Activated CD8-positive, alpha-beta memory T cell treated with anti-CD3 and anti-CD28 coated beads, Interleukin-2, amount 10 ng/mL, durations not matched to agents 7 days and 5 days (primary cell): ENCODE results near the gene PHLDA3. TPM values are rescaled to one million over a fixed set of nuclear protein-coding genes. Genes with fewer than 3 reads are reported as not detected.
"Not testable (repeated sequence)": the region's sequence is repeated elsewhere in the genome, so short reads cannot be mapped to it uniquely, and the experiment has no call there.

ENCODE experiments used
- ATAC-seq: fragments of 150-1000 bp; cut with Tn5 transposase; one replicate; pipeline ENCODE4 v1.10.0; 2021; ENCODE audit warnings: moderate library complexity
- CTCF ChIA-PET: fragments of 350-600 bp; sonication (Branson Sonifier 250); formaldehyde crosslinking; loops from one replicate; lab custom pipeline; 2021; ENCODE audit warnings: antibody characterized with exemption; lab: Charles Lee
- DNase-seq: peaks from one replicate; pipeline ENCODE4 v3.0.0-alpha.2; 2020
- H3K27ac Mint-ChIP-seq: one replicate; pipeline ENCODE4 v1.8.0; 2021; ENCODE audit warnings: mild to moderate bottlenecking, mixed read lengths
- H3K27me3 Mint-ChIP-seq: one replicate; pipeline ENCODE4 v1.8.0; 2021; ENCODE audit warnings: mixed read lengths
- H3K36me3 Mint-ChIP-seq: one replicate; pipeline ENCODE4 v1.8.0; 2021; ENCODE audit warnings: mild to moderate bottlenecking, mixed read lengths
- H3K4me1 Mint-ChIP-seq: one replicate; pipeline ENCODE4 v1.8.0; 2021; ENCODE audit warnings: mixed read lengths
- H3K4me3 Mint-ChIP-seq: one replicate; pipeline ENCODE4 v1.8.0; 2021; ENCODE audit warnings: mild to moderate bottlenecking, moderate library complexity, mixed read lengths
- H3K9me3 Mint-ChIP-seq: one replicate; pipeline ENCODE4 v1.8.0; 2022; ENCODE audit warnings: low read depth, mixed read lengths
- total RNA-seq, 2 experiments: library from RNA; stranded (reverse); gene quantifications; one replicate each; pipeline ENCODE4 v1.2.3, GENCODE V29; 2021

Gene PHLDA3
- total RNA-seq, 2 experiments from 2014 or later = 12.9 to 23.5 TPM

DNA sequence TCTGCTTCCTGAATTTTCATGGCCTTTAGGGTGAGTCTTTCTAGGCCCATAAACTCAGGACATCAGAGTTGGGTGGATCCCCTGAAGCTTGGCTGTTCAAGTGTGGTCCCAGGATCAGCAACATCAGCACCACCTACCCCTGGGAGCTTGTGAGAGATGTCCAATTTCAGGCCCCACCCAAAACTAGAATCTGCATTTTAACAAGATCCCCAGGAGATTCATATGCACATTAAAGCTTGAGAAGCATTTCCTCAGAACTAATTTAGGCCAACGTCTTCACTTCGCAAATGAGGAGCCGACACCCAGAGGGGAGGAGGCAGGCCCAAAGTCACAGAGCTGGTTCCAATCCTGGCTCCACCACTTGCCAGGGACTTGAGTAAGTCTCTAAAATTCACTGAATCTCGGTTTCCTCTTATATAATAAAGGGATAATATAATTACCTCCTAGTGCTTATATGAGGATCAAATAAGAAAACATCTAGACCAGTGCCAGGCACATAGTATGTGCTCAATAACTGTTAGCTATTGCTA is 10.3 kb upstream of the PHLDA3 start:
- Mint-ChIP-seq H3K27me3 (peaks cover 30% of the 10 kb centered on the region), H3K27ac (no peak overlapping the region), H3K4me3 (no peak overlapping the region), H3K36me3 (no peaks in the 10 kb centered on the region), H3K9me3 (no peaks in the 10 kb centered on the region), H3K4me1 (peaks cover 37% of the 10 kb centered on the region)
- CTCF ChIA-PET = interaction anchor here (0.6 to 17.6 kb wide), 6 partner anchors 9 to 131 kb away, joined by 4 to 597 read pairs (median 34); partner anchors contain the start of genes CSRP1 and PHLDA3
- DNase-seq = no peak
- ATAC-seq = no peak

DNA sequence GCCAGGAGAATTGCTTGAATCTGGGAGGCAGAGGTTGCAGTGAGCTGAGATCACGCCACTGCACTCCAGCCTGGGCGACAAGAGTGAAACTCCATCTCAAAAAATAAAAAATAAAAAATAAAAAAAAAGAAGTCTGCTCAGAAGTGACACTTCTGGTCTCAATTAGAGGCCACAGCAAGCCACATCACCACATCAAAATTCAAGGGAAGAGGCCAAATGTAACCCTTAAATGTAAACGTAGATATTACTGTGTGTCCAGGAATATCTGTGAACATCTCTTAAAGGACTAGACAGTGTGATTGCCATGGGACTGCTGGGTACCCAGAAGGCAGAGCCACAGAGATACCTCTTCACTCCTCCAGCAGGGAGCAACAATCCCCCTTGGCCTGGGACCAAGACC is 9.7 kb upstream of the PHLDA3 start:
- H3K4me1 Mint-ChIP-seq = peaks cover 37% of the 10 kb centered on the region
- H3K9me3 Mint-ChIP-seq, DNase-seq, ATAC-seq, H3K27ac Mint-ChIP-seq, H3K4me3 Mint-ChIP-seq, H3K36me3 Mint-ChIP-seq: not testable (repeated sequence)
- H3K27me3 Mint-ChIP-seq = peaks cover 35% of the 10 kb centered on the region
- CTCF ChIA-PET = interaction anchor here (1.9 to 17.6 kb wide), 4 partner anchors 8 to 34 kb away, joined by 6 to 597 read pairs (median 108); partner anchors contain the start of genes CSRP1 and PHLDA3

DNA sequence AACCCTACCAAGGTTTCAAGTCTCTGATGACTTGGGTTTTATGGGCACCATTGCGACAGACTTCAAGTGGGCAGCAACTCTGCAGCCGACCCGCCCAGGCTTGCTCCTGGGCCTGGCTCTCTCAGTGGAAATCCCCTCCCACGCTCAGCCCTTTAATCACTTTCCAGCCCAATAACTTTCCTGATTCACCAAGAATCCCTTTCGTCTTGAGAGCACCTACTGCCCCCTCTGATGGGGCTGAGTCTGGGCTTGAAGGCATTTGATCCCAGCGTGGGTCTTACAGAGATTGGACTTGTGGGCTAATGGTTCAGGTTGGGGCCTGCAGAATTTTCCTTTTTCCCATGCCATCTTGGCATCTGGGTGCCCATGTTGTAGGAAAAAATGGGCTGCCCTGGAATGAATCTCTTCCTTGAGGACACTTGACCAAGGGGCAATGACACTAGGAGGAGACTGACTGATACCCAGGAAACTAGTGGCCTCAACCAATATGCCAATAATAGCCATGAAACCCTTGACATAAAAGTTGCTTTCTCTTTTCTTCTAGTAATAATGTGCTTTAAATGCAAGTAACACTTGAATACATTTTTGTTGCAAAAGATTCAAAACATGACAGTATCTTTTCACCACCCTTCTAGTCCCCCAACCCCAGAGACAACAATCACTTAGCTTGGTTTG is 7.8 kb upstream of the PHLDA3 start:
- Mint-ChIP-seq H3K27me3 (peaks cover 44% of the 10 kb centered on the region), H3K4me3 (no peak overlapping the region), H3K36me3 (no peaks in the 10 kb centered on the region), H3K4me1 (peaks cover 30% of the 10 kb centered on the region), H3K9me3 (no peaks in the 10 kb centered on the region), H3K27ac (no peak overlapping the region)
- DNase-seq (no peak), ATAC-seq (no peak)
- CTCF ChIA-PET = interaction anchor here (0.7 to 9.6 kb wide), 5 partner anchors 29 to 41 kb away, joined by 3 to 164 read pairs (median 3); no protein-coding TSS in a partner anchor

DNA sequence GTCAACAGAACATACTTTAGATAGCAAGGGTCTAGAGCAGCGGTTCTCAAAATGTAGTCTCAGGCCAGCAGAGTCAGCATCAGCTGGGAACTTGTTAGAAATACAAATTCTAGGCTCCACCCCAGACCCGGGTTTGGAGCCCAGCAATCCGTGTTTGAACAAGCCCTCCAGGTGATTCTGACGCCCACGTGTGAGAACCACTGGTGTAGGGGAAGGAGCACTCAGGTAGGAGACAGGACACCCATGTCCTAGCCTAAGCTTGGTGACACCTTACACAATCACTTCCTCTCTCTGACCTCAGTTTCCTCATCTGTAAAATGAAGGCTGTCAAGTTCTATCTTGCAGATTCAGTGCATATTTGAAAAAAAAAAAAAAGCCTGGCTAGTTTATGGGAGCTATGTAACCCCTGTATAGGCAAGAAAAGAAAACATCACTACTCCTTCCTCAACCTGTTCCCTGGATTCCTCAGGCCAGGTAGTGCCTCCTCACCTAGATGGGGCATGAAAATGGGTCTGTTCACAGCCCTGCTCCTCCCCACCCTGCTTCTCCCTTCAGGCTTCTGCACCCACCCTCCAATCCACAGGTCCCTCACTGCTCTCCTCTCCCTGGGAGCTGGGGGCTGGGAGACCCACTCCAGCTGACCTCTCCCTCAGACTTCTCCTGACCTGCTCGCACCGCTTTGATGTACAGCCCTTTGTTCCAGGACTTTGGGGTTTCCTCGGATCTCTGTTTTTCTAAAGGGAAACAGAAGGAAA is 7.1 kb upstream of the PHLDA3 start:
- CTCF ChIA-PET = interaction anchor here (1.3 to 9.6 kb wide), 2 partner anchors 28 to 37 kb away, joined by 3 to 164 read pairs; no protein-coding TSS in a partner anchor
- DNase-seq (no peak), ATAC-seq (no peak)
- peaks cover 24% of the 10 kb centered on the region for H3K4me1 Mint-ChIP-seq
- H3K27me3 Mint-ChIP-seq = peaks cover 45% of the 10 kb centered on the region
- H3K36me3 Mint-ChIP-seq = no peaks in the 10 kb centered on the region
- no peak overlapping the region for H3K27ac Mint-ChIP-seq
- no peak overlapping the region for H3K4me3 Mint-ChIP-seq
- no peaks in the 10 kb centered on the region for H3K9me3 Mint-ChIP-seq

DNA sequence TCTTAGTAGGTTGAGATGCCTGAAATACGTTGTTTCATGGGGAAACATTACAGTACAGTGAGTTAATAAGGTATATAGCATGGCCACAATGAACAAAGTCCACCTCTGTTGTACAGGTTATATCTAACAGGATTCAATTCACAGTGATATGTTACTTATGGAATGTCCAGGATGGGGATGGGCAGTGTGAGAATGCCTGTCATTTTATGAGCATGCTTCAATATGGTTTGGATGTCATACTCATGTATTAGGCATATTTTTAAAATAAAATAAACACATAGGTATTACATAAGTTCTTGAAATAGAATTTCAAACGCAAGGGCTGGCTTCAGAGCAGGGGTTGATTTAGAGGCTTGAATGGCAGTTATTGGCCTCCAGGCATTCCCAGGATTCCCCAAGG is 6.1 kb upstream of the PHLDA3 start:
- no peak overlapping the region for H3K27ac Mint-ChIP-seq
- H3K27me3 Mint-ChIP-seq = peaks cover 49% of the 10 kb centered on the region
- H3K9me3 Mint-ChIP-seq = no peaks in the 10 kb centered on the region
- DNase-seq (no peak), ATAC-seq (no peak)
- H3K4me1 Mint-ChIP-seq = peaks cover 20% of the 10 kb centered on the region
- no peaks in the 10 kb centered on the region for H3K36me3 Mint-ChIP-seq
- H3K4me3 Mint-ChIP-seq = no peak overlapping the region
- CTCF ChIA-PET = interaction anchor here (1.3 to 9.6 kb wide), 2 partner anchors 27 to 38 kb away, joined by 3 to 164 read pairs; no protein-coding TSS in a partner anchor

DNA sequence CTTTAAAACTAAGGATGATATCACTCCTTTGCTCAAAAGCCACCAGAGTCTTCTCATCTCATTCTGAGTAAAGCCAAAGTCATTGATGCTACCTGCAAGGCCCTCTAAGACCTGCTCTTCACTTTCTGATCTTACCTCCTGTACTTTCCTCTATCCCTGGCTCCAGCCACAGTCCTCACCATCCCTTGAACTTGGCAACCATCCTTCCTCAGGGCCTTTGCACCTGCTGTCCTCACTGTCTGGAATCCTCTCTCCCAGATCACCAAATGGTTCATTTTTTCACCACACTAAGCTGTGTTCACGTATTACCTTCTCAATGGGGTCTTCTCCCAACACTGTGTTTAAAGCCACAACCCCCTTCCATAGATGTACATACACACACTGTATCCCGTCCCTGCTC is 4.3 kb upstream of the PHLDA3 start:
- Mint-ChIP-seq H3K4me3 (no peak overlapping the region), H3K9me3 (no peaks in the 10 kb centered on the region), H3K4me1 (peaks cover 24% of the 10 kb centered on the region), H3K36me3 (no peaks in the 10 kb centered on the region), H3K27me3 (peaks cover 57% of the 10 kb centered on the region), H3K27ac (no peak overlapping the region)
- ATAC-seq (no peak), DNase-seq (no peak)
- CTCF ChIA-PET = interaction anchor here (0.8 to 5.2 kb wide), 3 partner anchors 8 to 87 kb away, joined by 3 to 52 read pairs (median 9); no protein-coding TSS in a partner anchor

DNA sequence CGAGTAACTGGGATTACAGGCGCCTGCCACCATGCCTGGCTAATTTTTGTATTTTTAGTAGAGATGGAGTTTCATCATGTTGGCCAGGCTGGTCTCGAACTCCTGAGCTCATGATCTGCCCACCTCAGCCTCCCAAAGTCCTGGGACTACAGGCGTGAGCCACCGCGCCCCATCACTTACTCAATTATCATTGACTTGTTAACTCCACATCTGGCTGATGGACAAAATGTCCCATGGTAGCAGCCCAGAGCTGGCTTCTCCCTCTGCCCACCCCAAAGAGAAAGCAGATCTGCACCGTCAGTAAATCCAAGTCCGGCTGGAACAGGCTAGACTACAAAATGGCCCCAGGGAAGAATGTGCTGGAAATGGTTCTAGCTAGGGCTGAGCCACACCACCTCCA is 3.3 kb upstream of the PHLDA3 start:
- ATAC-seq, H3K36me3 Mint-ChIP-seq, H3K4me3 Mint-ChIP-seq, DNase-seq, H3K9me3 Mint-ChIP-seq, H3K27ac Mint-ChIP-seq: not testable (repeated sequence)
- CTCF ChIA-PET = interaction anchor here (1.0 to 5.2 kb wide), 4 partner anchors 9 to 40 kb away, joined by 3 to 52 read pairs (median 7); no protein-coding TSS in a partner anchor
- Mint-ChIP-seq H3K4me1 (peaks cover 31% of the 10 kb centered on the region), H3K27me3 (peaks cover 57% of the 10 kb centered on the region)

DNA sequence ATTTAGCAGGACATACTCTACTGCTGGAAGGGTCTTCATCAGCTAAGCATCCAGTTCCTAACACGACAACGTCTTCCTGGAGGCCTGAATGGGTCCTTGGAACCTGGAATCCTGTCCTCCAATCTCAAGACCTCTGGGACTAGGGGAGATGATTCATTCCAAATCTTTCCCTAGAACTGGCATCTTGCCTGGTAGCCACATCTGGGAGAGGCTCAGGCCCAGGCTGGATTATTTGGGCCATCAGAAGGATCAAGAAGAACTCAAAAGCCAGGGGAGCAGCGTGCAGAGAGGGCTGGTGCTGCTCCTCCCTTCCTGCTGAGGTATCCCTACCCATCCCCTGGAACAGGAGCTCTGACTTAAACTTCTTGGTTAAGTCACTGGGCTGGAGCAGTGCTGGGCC is 2.8 kb upstream of the PHLDA3 start:
- Mint-ChIP-seq H3K36me3 (no peaks in the 10 kb centered on the region), H3K4me1 (peaks cover 28% of the 10 kb centered on the region), H3K27ac (no peak overlapping the region), H3K9me3 (no peaks in the 10 kb centered on the region), H3K4me3 (no peak overlapping the region), H3K27me3 (peaks cover 56% of the 10 kb centered on the region)
- DNase-seq (no peak), ATAC-seq (no peak)
- CTCF ChIA-PET = interaction anchor here (1.0 to 5.2 kb wide), 4 partner anchors 9 to 41 kb away, joined by 3 to 52 read pairs (median 7); no protein-coding TSS in a partner anchor

DNA sequence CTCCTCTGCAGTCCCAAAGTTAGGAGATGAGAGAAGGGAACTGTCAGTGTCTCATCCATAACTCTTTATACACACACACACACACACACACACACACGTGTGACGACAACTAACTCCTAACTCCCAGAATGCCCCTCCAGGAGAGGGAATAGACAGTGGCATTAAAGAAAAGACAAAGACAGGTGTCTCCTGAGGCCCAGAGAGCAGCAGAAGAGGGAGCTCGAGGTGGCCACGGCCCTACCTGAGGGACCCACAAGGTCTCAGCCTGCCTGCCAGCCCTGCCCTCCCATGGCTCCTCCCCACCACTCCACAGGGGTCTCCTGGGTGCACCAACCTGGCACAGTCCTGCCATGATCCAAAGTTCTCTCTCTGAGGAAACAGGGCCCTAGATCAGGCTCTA is 1.6 kb upstream of the PHLDA3 start:
- no peaks in the 10 kb centered on the region for H3K9me3 Mint-ChIP-seq
- CTCF ChIA-PET = interaction anchor here (5.2 kb wide), 1 partner anchor 11 kb away, joined by 52 read pairs; no protein-coding TSS in a partner anchor
- DNase-seq (no peak), ATAC-seq (no peak)
- H3K36me3 Mint-ChIP-seq = no peaks in the 10 kb centered on the region
- peaks cover 18% of the 10 kb centered on the region for H3K4me1 Mint-ChIP-seq
- H3K27me3 Mint-ChIP-seq = peaks cover 48% of the 10 kb centered on the region
- no peak overlapping the region for H3K27ac Mint-ChIP-seq
- H3K4me3 Mint-ChIP-seq = no peak overlapping the region

DNA sequence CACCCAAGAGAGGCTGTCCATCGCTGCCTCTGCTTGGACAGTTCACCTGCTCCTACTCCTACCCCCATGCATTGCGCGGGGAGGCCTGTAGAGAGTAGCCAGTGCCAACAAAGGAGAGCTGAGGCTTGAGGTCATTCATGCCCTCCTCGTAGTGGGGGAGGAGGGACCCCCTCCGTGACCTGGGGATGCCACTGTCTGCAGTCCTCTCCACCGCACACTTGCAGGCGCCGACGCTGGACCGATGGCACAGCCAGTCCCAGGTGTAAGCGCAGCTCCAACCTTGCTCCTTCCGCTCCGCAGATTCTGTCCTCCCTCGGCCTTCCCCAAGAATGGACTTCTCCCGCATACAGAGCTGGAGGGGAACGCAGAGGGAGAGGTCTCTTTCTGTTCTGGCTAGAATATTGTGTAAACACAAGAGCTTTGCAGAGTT is 672 bp upstream of the PHLDA3 start:
- DNase-seq (no peak), ATAC-seq (no peak)
- peak overlapping the region; percentile 76 for H3K4me3 Mint-ChIP-seq
- CTCF ChIA-PET = interaction anchor here (1.1 to 5.2 kb wide), 7 partner anchors 11 to 316 kb away, joined by 3 to 52 read pairs (median 10); partner anchors contain the start of gene TMEM9
- peak overlapping the region; percentile 19 for H3K27ac Mint-ChIP-seq
- peaks cover 4% of the 10 kb centered on the region for H3K36me3 Mint-ChIP-seq
- peaks cover 42% of the 10 kb centered on the region for H3K27me3 Mint-ChIP-seq
- peaks cover 18% of the 10 kb centered on the region for H3K4me1 Mint-ChIP-seq
- H3K9me3 Mint-ChIP-seq = no peaks in the 10 kb centered on the region

DNA sequence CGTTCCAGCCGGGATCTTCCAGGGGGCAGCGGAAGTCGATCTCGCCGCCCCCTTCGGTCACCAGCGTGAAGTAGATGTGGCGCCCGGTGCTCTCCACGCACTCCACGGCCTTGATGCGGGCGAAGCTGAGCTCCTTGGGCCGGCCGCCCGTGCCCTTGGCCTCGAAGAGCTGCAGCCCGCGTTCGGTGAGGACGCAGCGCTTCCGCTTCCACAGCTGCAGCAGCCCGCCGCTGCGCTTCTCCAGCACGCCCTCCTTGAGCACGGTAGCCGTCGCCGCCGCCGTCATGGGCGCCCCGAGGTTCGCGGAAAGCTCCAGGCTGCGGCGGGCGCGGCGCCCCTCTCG is 516 bp downstream of the PHLDA3 start:
- CTCF ChIA-PET = interaction anchor here (1.0 to 5.2 kb wide), 10 partner anchors 10 to 315 kb away, joined by 3 to 52 read pairs (median 6); partner anchors contain the start of genes CSRP1 and TMEM9
- Mint-ChIP-seq H3K27me3 (peaks cover 35% of the 10 kb centered on the region), H3K4me1 (peaks cover 18% of the 10 kb centered on the region), H3K4me3 (peak overlapping the region; percentile 76), H3K36me3 (peaks cover 4% of the 10 kb centered on the region), H3K27ac (no peak overlapping the region), H3K9me3 (no peaks in the 10 kb centered on the region)
- DNase-seq (peak; percentile 45), ATAC-seq (peak; percentile 62)

DNA sequence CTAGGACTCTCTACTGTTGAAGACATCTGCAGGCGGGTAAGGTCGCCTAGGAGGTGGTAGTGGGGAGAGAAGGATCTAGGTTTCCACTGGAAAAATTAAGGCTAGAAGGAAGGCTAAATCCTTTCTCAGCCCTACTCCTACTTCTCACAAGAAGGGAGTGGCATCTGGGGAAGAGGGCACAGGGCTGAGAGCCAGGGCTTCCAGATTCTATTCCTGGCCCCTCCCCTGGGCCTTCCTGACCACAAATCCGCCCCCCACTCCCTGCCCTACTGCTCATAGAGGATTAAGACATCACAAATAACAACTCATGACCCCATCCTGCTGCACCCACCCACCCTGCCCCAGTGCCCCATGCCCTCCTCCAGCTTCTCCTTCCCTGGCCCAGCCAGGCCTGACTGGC is 2.5 kb downstream of the PHLDA3 start:
- Mint-ChIP-seq H3K36me3 (peaks cover 4% of the 10 kb centered on the region), H3K4me1 (peaks cover 18% of the 10 kb centered on the region), H3K27me3 (peaks cover 22% of the 10 kb centered on the region), H3K9me3 (no peaks in the 10 kb centered on the region), H3K27ac (no peak overlapping the region), H3K4me3 (no peak overlapping the region)
- no peak for ATAC-seq
- CTCF ChIA-PET = interaction anchor here (1.5 to 4.9 kb wide), 4 partner anchors 11 to 46 kb away, joined by 4 to 34 read pairs (median 18); no protein-coding TSS in a partner anchor
- DNase-seq = no peak
